Heart left ventricle (tissue), 13 donors: ENCODE data around the gene STPG4.

Source experiments
- POLR2A ChIP-seq, 2 donors: fragments of 450-650 bp; IDR thresholded peaks; one replicate each; pipeline ENCODE4 v1.6.1; 2017; ENCODE audit warnings: antibody characterized with exemption in 2 of 2, mild to moderate bottlenecking in 2 of 2, moderate library complexity in 2 of 2
- TF ChIP-seq, protein P1 (sequence below), 12 donors: fragments of 200-600 bp; sonication (generic) in 4 of 12; IDR thresholded peaks; one replicate each; pipeline versions ENCODE4 v1.5.0 to v1.8.0; 2018 to 2022; ENCODE audit warnings: antibody characterized with exemption in 12 of 12, mild to moderate bottlenecking in 5 of 12
- donor health status: ischemic (EF 13 %, LVEDD 7.1; RV severe dilation, severe dysfunction).
- donor health status: DM: no; HTN: yes; CAD: no.
- donor health status: DM: no; HTN: no; CAD: no.
- donor health status: ischemic (EF 25% LVEDD 6.9; RV normal size, moderate dysfunction).
- donor health status: ischemic (EF 25% LVEDD 5.7; RV mildly dilated, moderate dysfunction).
- donor health status: ischemic (EF 35%, LVEDD 5.7; RV mildly dilated, moderate dysfunction).
- donor health status: nonischemic (EF 11% LVEDD 7.7; RV severe dilation, severe dysfunction).
- donor health status: DM: yes; HTN: yes; CAD: no.
- donor health status: PGD.
- donor health status: ischemic (EF 29% LVEDD 5.4; RV normal size, mild dysfunction).
- donor health status: nonischemic (EF 23%, LVEDD 6.1; RV moderate dilation, normal function).

DNA sequence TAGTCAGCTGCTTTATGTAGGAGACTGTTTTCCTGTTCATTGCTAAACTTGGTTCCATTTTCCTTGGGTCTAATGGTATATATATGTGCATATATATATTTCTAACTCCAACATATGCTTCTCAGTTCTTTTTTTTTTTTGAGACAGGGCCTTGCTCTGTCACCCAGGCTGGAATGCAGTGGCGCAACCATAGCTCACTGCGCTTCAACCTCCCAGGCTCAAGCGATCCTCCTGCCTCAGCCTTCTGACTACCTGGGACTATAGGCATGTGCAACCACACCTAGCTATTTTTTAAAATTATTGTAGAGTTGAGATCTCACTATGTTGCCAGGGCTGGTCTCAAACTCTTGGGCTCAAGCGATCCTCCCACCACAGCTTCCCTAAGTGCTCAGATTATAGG, 22.1 kb downstream of the STPG4 start:
- no peak for TF ChIP-seq POLR2A (IDR thresholded peaks at IDR 0.05)
- TF ChIP-seq, protein P1, sequence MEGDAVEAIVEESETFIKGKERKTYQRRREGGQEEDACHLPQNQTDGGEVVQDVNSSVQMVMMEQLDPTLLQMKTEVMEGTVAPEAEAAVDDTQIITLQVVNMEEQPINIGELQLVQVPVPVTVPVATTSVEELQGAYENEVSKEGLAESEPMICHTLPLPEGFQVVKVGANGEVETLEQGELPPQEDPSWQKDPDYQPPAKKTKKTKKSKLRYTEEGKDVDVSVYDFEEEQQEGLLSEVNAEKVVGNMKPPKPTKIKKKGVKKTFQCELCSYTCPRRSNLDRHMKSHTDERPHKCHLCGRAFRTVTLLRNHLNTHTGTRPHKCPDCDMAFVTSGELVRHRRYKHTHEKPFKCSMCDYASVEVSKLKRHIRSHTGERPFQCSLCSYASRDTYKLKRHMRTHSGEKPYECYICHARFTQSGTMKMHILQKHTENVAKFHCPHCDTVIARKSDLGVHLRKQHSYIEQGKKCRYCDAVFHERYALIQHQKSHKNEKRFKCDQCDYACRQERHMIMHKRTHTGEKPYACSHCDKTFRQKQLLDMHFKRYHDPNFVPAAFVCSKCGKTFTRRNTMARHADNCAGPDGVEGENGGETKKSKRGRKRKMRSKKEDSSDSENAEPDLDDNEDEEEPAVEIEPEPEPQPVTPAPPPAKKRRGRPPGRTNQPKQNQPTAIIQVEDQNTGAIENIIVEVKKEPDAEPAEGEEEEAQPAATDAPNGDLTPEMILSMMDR (IDR thresholded peaks at IDR 0.05) = no peak
